K562 (cell line): ENCODE data around the gene FAM83F. TPM values are rescaled to one million over a fixed set of nuclear protein-coding genes. Genes with fewer than 3 reads are reported as not detected.

Experiments used
- BRD9 ChIP-seq: fragments of 450-650 bp; IDR thresholded peaks from 2 replicates; pipeline ENCODE4 v1.6.1; 2018; ENCODE audit warnings: low read depth; ENCODE audit not compliant: partially characterized antibody
- CBFA2T3 ChIP-seq: fragments of 450-650 bp; IDR thresholded peaks from 2 replicates; pipeline ENCODE4 v1.6.1; 2017
- CBFB ChIP-seq: sonication (generic); formaldehyde crosslinking; IDR thresholded peaks from 2 replicates; pipeline ENCODE4 v1.4.0; 2020; ENCODE audit warnings: mild to moderate bottlenecking, missing genetic modification reagents
- CBX5 ChIP-seq: IDR thresholded peaks from 2 replicates; pipeline ENCODE4 v1.6.1; 2014; ENCODE audit warnings: low read depth, borderline replicate concordance
- EHMT2 ChIP-seq: fragments of 450-650 bp; IDR thresholded peaks from 2 replicates; pipeline ENCODE4 v1.6.1; 2018; ENCODE audit warnings: antibody characterized with exemption
- EP300 ChIP-seq: IDR thresholded peaks from 2 replicates; pipeline ENCODE4 v1.6.1; 2012; ENCODE audit warnings: low read length, improper control_type of control experiment
- GATA2 ChIP-seq: sonication (generic); formaldehyde crosslinking; IDR thresholded peaks from 2 replicates; pipeline ENCODE4 v1.4.0; 2020; ENCODE audit warnings: mild to moderate bottlenecking, missing genetic modification reagents
- HDAC3 ChIP-seq: fragments of 450-650 bp; IDR thresholded peaks from 2 replicates; pipeline ENCODE4 v1.6.1; 2018; ENCODE audit warnings: borderline replicate concordance, mild to moderate bottlenecking, moderate library complexity; ENCODE audit not compliant: partially characterized antibody
- MAZ ChIP-seq, 2 experiments: fragments of 450-650 bp in 1 of 2; sonication (generic) in 1 of 2; formaldehyde crosslinking; IDR thresholded peaks in 1 of 2; conservative IDR thresholded peaks in 1 of 2; 2 replicates each; pipeline versions ENCODE4 v1.4.0 to v1.5.0; 2020; ENCODE audit warnings: mild to moderate bottlenecking in 1 of 2, missing genetic modification reagents in 1 of 2
- MEF2D ChIP-seq: conservative IDR thresholded peaks from 2 replicates; pipeline ENCODE4 v1.6.1; 2016; ENCODE audit warnings: low read depth, missing genetic modification characterization, missing compliant biosample characterization
- MYC ChIP-seq, 2 experiments: fragments of 250-450 bp in 1 of 2; sonication (Bioruptor Pico) in 1 of 2; IDR thresholded peaks; 2 replicates each; pipeline versions ENCODE4 v1.5.1 to v1.6.1; 2012 to 2021; ENCODE audit warnings: low read depth in 2 of 2, borderline replicate concordance in 1 of 2, improper control_type of control experiment in 1 of 2, low read length in 1 of 2, mild to moderate bottlenecking in 1 of 2, moderate library complexity in 1 of 2
- NCOR1 ChIP-seq: fragments of 450-650 bp; IDR thresholded peaks from 2 replicates; pipeline ENCODE4 v1.6.1; 2016; ENCODE audit warnings: mild to moderate bottlenecking, moderate library complexity
- NONO ChIP-seq, 2 experiments: fragments of 200-400 bp in 1 of 2; fragments of 450-650 bp in 1 of 2; formaldehyde crosslinking in 1 of 2; IDR thresholded peaks; 2 replicates each; pipeline ENCODE4 v1.6.1; 2017; ENCODE audit warnings: low read depth in 2 of 2, mild to moderate bottlenecking in 2 of 2, moderate library complexity in 2 of 2, low read length in 1 of 2
- NR2C2 ChIP-seq, 2 experiments: fragments of 200-800 bp in 1 of 2; sonication (Bioruptor generic) in 1 of 2; sonication (generic) in 1 of 2; formaldehyde crosslinking in 1 of 2; IDR thresholded peaks; 2 replicates each; pipeline versions ENCODE4 v1.6.1 to v1.8.0; 2016 to 2022; ENCODE audit warnings: mild to moderate bottlenecking in 1 of 2, missing compliant biosample characterization in 1 of 2, missing genetic modification characterization in 1 of 2, missing genetic modification reagents in 1 of 2
- RNF2 ChIP-seq: sonication (generic); IDR thresholded peaks from 2 replicates; pipeline ENCODE4 v1.6.1; 2016
- SMC3 ChIP-seq: conservative IDR thresholded peaks from 2 replicates; pipeline ENCODE4 v1.6.1; 2011; ENCODE audit warnings: low read depth, low read length, improper control_type of control experiment; ENCODE audit not compliant: insufficient read depth
- TAL1 ChIP-seq: fragments of 450-650 bp; IDR thresholded peaks from 2 replicates; pipeline ENCODE4 v1.6.1; 2016; ENCODE audit warnings: mild to moderate bottlenecking
- TBL1XR1 ChIP-seq, 2 experiments: IDR thresholded peaks; 2 replicates each; pipeline ENCODE4 v1.6.1; 2012; ENCODE audit warnings: improper control_type of control experiment in 2 of 2, low read length in 2 of 2, mild to moderate bottlenecking in 1 of 2
- TEAD1 ChIP-seq, 2 experiments: fragments of 450-650 bp in 1 of 2; sonication (generic) in 1 of 2; formaldehyde crosslinking; IDR thresholded peaks; 2 replicates each; pipeline versions ENCODE4 v1.4.0 to v1.8.0; 2020 to 2022; ENCODE audit warnings: mild to moderate bottlenecking in 2 of 2, missing genetic modification reagents in 1 of 2
- THRAP3 ChIP-seq: fragments of 450-650 bp; IDR thresholded peaks from 2 replicates; pipeline ENCODE4 v1.6.1; 2016; ENCODE audit warnings: mild to moderate bottlenecking, inconsistent platforms, borderline replicate concordance
- TRIM24 ChIP-seq, 2 experiments: fragments of 450-650 bp; IDR thresholded peaks; 2 replicates each; pipeline ENCODE4 v1.6.1; 2016
- ZNF444 ChIP-seq: fragments of 250-450 bp; sonication (Bioruptor Pico); IDR thresholded peaks from 2 replicates; pipeline ENCODE4 v1.4.0; 2020; ENCODE audit warnings: mild to moderate bottlenecking, moderate library complexity
- polyA plus RNA-seq, 8 experiments: library from polyadenylated mRNA; depleted of rRNA in 4 of 8; stranded (reverse) in 5 of 8; unstranded in 3 of 8; fragments of >200 nt; fragmentation: Nextera tagmentation in 2 of 8; fragmentation: Illumina TruSeq in 1 of 8; extraction: Ambion mirVana in 2 of 8; extraction: Trizol in 1 of 8; gene quantifications; 2 replicates each; pipeline versions ENCODE4 v1.2.1 to v1.2.3, GENCODE V29; 2011 to 2014; ENCODE audit warnings: inconsistent platforms in 1 of 8, missing spikeins in 1 of 8
- total RNA-seq, 7 experiments: library from RNA; depleted of rRNA in 6 of 7; stranded (reverse); fragments of >200 nt in 6 of 7; fragmentation: Illumina TruSeq in 2 of 7; extraction: Trizol in 2 of 7; gene quantifications; 2 replicates each; pipeline versions ENCODE4 v1.2.1 to v1.2.3, GENCODE V29; 2011 to 2021; ENCODE audit warnings: low replicate concordance in 1 of 7
- TF ChIP-seq, protein P1 (sequence below): fragments of 250-450 bp; sonication (Bioruptor Pico); IDR thresholded peaks from 2 replicates; pipeline ENCODE4 v1.8.0; 2022; ENCODE audit warnings: inconsistent platforms, mild to moderate bottlenecking, moderate library complexity, borderline replicate concordance
- TF ChIP-seq, protein P2 (sequence below), 3 experiments: IDR thresholded peaks in 2 of 3; conservative IDR thresholded peaks in 1 of 3; 2 replicates each; pipeline ENCODE4 v1.5.1; 2011 to 2012; ENCODE audit warnings: low read length in 3 of 3, mild to moderate bottlenecking in 3 of 3, control low read depth in 2 of 3, improper control_type of control experiment in 1 of 3, inconsistent platforms in 1 of 3, low read depth in 1 of 3, mixed read lengths in 1 of 3, moderate library complexity in 1 of 3; ENCODE audit not compliant: insufficient read depth in 2 of 3
- TF ChIP-seq, protein P3 (sequence below): sonication (generic); IDR thresholded peaks from 2 replicates; pipeline ENCODE4 v1.6.1; 2016

Gene FAM83F
- total and polyA plus RNA-seq, 9 of the 15 experiments (the other 6 are each of a cell fraction or from before 2014, with no cell fraction given): under 0.01 to 0.13 (median 0.04) TPM; not detected in 1

DNA sequence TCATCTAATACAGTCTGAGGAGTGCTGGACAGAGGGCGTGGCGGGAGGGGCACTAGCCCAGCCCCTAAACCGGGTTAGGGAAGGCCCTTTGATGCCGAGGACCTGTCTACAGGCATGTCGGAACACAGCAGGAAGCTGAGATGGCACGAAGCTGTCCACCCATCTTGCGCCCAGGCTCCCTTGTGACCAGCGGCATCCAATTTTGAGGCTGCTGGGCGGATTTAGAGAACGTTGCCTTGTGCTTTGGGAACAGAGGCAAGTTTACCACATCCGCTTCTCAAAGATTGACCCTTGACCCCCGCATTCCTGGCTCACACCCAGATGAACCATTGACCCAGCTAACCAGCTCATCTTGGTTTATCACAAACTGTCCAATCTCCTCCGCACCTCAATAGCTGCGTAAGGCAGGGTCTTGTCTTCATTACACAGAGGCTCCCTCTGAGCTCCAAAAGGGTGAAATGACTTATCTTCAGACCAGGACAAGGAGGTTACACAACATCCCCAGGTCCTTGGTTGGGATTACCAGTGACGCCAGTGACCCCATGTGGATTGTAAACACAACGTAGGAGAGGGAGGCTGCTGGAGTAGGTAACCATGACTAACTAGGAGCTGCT is 4.5 kb downstream of the FAM83F start (continued):
- TF ChIP-seq MYC (IDR thresholded peaks at IDR 0.05; ENCODE audit: low read depth, low read length) (0 out of 2 replicates have a peak, but pooled peaks have one; percentile 16), MYC (CRISPR knock-in tag; IDR thresholded peaks at IDR 0.05; ENCODE audit: borderline replicate concordance, low read depth) (no peak), NR2C2 (CRISPR knock-in tag; IDR thresholded peaks at IDR 0.05) (peak; percentile 90), NR2C2 (tag; IDR thresholded peaks at IDR 0.05) (peak; percentile 95), MAZ (CRISPR knock-in tag; conservative IDR thresholded peaks at IDR 0.05 in 1 of 2, IDR thresholded peaks at IDR 0.05 in 1 of 2) (no peak), CBFA2T3 (peak; percentile 94), EHMT2 (peak; percentile 51; the same call in 1 of the 2 replicates), THRAP3 (no peak), NCOR1 (peak; percentile 85), CBFB (CRISPR knock-in tag) (0 out of 2 replicates have a peak, but pooled peaks have one; percentile 51), TBL1XR1 (IDR thresholded peaks at IDR 0.05; ENCODE audit: low read length in 2 of 2) (peak in 1 of 2 experiments; percentile 57; a peak in 2 of 4 replicates), HDAC3 (peak; percentile 68), TEAD1 (CRISPR knock-in tag; IDR thresholded peaks at IDR 0.05) (peak; percentile 68 to 94), SMC3 (peak; percentile 36; the same call in 1 of the 2 replicates), TAL1 (peak; percentile 70), MEF2D (0 out of 2 replicates have a peak, but pooled peaks have one; percentile 18), RNF2 (peak; percentile 49), CBX5 (no peak), BRD9 (peak; percentile 94), TRIM24 (IDR thresholded peaks at IDR 0.05) (peak; percentile 33 to 66; a peak in 2 of 4 replicates), GATA2 (CRISPR knock-in tag) (peak; percentile 67), NONO (IDR thresholded peaks at IDR 0.05; ENCODE audit: low read depth in 2 of 2, low read length in 1 of 2) (0 out of 4 replicates have a peak, but pooled peaks of 1 of the 2 experiments have one; percentile 5), EP300 (peak; percentile 62; the same call in 1 of the 2 replicates), ZNF444 (CRISPR knock-in tag) (no peak)
- TF ChIP-seq, protein P1, sequence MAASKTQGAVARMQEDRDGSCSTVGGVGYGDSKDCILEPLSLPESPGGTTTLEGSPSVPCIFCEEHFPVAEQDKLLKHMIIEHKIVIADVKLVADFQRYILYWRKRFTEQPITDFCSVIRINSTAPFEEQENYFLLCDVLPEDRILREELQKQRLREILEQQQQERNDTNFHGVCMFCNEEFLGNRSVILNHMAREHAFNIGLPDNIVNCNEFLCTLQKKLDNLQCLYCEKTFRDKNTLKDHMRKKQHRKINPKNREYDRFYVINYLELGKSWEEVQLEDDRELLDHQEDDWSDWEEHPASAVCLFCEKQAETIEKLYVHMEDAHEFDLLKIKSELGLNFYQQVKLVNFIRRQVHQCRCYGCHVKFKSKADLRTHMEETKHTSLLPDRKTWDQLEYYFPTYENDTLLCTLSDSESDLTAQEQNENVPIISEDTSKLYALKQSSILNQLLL (CRISPR knock-in tag): no peak
- TF ChIP-seq, protein P2, sequence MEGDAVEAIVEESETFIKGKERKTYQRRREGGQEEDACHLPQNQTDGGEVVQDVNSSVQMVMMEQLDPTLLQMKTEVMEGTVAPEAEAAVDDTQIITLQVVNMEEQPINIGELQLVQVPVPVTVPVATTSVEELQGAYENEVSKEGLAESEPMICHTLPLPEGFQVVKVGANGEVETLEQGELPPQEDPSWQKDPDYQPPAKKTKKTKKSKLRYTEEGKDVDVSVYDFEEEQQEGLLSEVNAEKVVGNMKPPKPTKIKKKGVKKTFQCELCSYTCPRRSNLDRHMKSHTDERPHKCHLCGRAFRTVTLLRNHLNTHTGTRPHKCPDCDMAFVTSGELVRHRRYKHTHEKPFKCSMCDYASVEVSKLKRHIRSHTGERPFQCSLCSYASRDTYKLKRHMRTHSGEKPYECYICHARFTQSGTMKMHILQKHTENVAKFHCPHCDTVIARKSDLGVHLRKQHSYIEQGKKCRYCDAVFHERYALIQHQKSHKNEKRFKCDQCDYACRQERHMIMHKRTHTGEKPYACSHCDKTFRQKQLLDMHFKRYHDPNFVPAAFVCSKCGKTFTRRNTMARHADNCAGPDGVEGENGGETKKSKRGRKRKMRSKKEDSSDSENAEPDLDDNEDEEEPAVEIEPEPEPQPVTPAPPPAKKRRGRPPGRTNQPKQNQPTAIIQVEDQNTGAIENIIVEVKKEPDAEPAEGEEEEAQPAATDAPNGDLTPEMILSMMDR (IDR thresholded peaks at IDR 0.05 in 2 of 3, conservative IDR thresholded peaks at IDR 0.05 in 1 of 3; ENCODE audit: insufficient read depth in 2 of 3, low read depth in 1 of 3, low read length in 3 of 3): peak; percentile 52 to 67 (median 55)
- TF ChIP-seq, protein P3, sequence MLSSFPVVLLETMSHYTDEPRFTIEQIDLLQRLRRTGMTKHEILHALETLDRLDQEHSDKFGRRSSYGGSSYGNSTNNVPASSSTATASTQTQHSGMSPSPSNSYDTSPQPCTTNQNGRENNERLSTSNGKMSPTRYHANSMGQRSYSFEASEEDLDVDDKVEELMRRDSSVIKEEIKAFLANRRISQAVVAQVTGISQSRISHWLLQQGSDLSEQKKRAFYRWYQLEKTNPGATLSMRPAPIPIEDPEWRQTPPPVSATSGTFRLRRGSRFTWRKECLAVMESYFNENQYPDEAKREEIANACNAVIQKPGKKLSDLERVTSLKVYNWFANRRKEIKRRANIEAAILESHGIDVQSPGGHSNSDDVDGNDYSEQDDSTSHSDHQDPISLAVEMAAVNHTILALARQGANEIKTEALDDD: peak; percentile 100
